ENCODE measurements around the gene NUTF2. TPM values are rescaled to one million over a fixed set of nuclear protein-coding genes. Genes with fewer than 3 reads are reported as not detected.
"Not testable (repeated sequence)": the region's sequence is repeated elsewhere in the genome, so short reads cannot be mapped to it uniquely, and the experiment has no call there.

The NUTF2 gene
- total and polyA plus RNA-seq, 2 of the 8 experiments (the other 6 are each of a cell fraction or from before 2014, with no cell fraction given): 219 to 377 TPM

DNA sequence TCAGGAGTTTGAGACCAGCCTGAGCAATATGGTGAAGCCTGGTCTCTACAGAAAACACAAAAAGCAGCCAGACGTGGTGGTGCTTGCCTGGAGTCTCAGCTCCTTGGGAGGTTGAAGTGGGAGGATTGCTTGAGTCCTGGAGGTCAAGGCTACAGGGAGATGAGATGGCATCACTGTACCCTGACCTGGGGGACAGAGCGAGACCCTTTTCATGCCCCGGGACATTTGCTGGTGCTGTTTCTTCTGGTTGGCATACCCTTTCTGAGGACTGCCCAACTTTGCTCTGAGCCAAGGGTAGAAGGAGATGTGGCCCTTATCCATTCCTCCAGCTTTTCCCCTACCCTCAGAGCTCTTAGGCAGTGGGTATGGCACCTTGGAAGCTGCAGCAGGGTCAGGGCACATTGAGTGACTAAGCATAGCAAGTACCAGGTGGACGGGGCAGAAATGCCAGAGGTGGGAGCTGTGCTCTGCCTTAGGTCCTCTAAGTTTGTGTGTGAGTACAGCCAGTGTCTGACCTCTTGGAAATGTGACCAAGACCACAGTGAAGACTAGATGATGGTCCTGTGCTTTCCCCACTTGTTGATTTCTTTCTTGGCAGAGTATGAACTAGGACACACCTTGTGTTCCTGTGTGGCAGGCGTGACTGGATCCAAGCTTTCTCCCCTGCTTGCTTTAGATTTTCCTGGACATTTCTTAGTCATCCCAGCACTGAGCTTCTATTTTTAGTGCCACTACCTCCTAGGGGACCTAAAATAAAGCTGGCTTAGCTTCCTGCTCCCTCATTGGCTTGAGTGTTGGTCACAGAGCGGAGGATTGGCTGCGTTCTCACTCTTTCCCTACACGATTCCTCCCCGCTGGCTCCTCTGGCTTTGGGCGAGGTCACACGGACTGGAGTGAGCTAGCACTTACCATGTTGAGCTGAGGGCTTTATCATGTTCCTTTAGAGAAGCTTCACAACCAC is 16.2 kb downstream of the NUTF2 start (continued):
- TF ChIP-seq EP300 (IDR thresholded peaks at IDR 0.05; ENCODE audit: borderline replicate concordance in 1 of 2, low read depth in 2 of 2, low read length in 2 of 2): no peak
- TF ChIP-seq, protein P1, sequence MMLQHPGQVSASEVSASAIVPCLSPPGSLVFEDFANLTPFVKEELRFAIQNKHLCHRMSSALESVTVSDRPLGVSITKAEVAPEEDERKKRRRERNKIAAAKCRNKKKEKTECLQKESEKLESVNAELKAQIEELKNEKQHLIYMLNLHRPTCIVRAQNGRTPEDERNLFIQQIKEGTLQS (IDR thresholded peaks at IDR 0.05; ENCODE audit: insufficient read depth, low read depth, low read length): no peak
- no peak for TF ChIP-seq JUND (IDR thresholded peaks at IDR 0.05; ENCODE audit: low read length)
- no peak for TF ChIP-seq POU5F1 (IDR thresholded peaks at IDR 0.05; ENCODE audit: low read depth, low read length)
- no peak for TF ChIP-seq PHF8 (conservative IDR thresholded peaks at IDR 0.05; ENCODE audit: low read depth, low read length)

DNA sequence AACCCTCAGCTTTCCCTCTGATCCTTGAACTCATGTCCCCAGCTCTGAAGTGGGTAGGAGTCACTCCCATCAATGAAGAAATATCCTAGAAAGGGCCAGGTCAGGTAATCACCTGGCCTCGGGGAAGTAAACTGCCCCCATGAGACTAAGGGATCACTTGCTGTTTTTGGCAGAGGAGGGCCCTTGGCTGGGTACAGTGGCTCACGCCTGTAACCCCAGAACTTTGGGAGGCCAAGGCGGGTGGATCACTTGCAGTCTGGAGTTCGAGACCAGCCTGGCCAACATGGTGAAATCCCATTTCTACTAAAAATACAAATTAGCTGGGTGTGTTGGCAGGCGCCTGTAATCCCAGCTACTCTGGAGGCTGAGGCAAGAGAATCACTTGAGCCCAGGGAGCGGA is 17.3 kb downstream of the NUTF2 start:
- H3K56ac ChIP-seq (replicated peaks; ENCODE audit: insufficient read length, low read depth, low read length); H4K5ac ChIP-seq (ENCODE audit: insufficient read length, low read depth, low read length); H3K4me3 ChIP-seq (ENCODE audit: extremely low read depth in 1 of 4, insufficient read depth in 2 of 4, low read depth in 3 of 4, low read length in 4 of 4); H3K9me3 ChIP-seq (ENCODE audit: insufficient read depth in 2 of 2, low read depth in 1 of 2, low read length in 1 of 2); H3K4me2 ChIP-seq (ENCODE audit: insufficient read depth in 1 of 2, low read depth in 2 of 2, low read length in 2 of 2); H3K14ac ChIP-seq (ENCODE audit: insufficient read length); H3K27me3 ChIP-seq (replicated peaks in 1 of 4; ENCODE audit: control insufficient read depth in 3 of 4, extremely low read depth in 1 of 4, insufficient read depth in 3 of 4, low read length in 3 of 4); H2AFZ ChIP-seq (ENCODE audit: low read length); H3K18ac ChIP-seq (ENCODE audit: extremely low read depth, low read length); DNase-seq (ENCODE audit: low read depth in 1 of 2, low spot score in 2 of 2); H3K23me2 ChIP-seq (ENCODE audit: low read depth, low read length); H3K4ac ChIP-seq (replicated peaks; ENCODE audit: insufficient read length, low read depth, low read length); H2AK5ac ChIP-seq (ENCODE audit: low read depth, low read length); H2BK20ac ChIP-seq (ENCODE audit: low read length); H3K9ac ChIP-seq (replicated peaks in 1 of 4; ENCODE audit: extremely low read depth in 1 of 4, low read depth in 3 of 4, low read length in 3 of 4); H3K23ac ChIP-seq (ENCODE audit: insufficient read length); H4K8ac ChIP-seq (ENCODE audit: extremely low read depth, insufficient read depth, low read length); H2BK5ac ChIP-seq (ENCODE audit: low read depth, low read length); H3K27ac ChIP-seq (ENCODE audit: low read depth, low read length); H2BK15ac ChIP-seq (ENCODE audit: low read length); H2BK12ac ChIP-seq (ENCODE audit: low read depth, low read length); H2BK120ac ChIP-seq (replicated peaks; ENCODE audit: low read depth, low read length); H4K91ac ChIP-seq (replicated peaks; ENCODE audit: insufficient read length, low read length); FAIRE-seq; H3K4me1 ChIP-seq (replicated peaks in 1 of 4; ENCODE audit: control insufficient read depth in 3 of 4, insufficient read depth in 4 of 4, low read length in 3 of 4): not testable (repeated sequence)
- H3K79me2 ChIP-seq (ENCODE audit: control insufficient read depth in 1 of 2, insufficient read depth in 2 of 2, low read length in 2 of 2): peaks cover 8 to 48% of the 10 kb centered on the region in 2 experiments
- WGBS, 2 experiments (ENCODE audit: extremely low coverage in 1 of 2, insufficient coverage in 1 of 2, insufficient read length in 1 of 2, insufficient replicate concordance in 2 of 2, low coverage in 1 of 2, low lambda C conversion rate in 2 of 2, missing lambda C conversion rate in 1 of 2): 87% methylated on average over 6 of the region's 6 CpGs; no CpG with 5 or more reads in 1 of the 2 experiments
- H4K20me1 ChIP-seq (replicated peaks in 1 of 2; ENCODE audit: control insufficient read depth in 1 of 2, insufficient read depth in 2 of 2, low read length in 2 of 2): peaks cover 21 to 42% of the 10 kb centered on the region in 2 experiments
- peaks cover 35% of the 10 kb centered on the region for H3K79me1 ChIP-seq (ENCODE audit: low read depth, low read length)
- ChIA-PET CTCF (ENCODE audit: partially characterized antibody) (interaction anchor here (1.6 to 12.2 kb wide), 7 partner anchors 9 to 52 kb away, joined by 5 to 123 read pairs (median 17); partner anchors contain the start of genes CENPT, NRN1L and NUTF2), POLR2A (ENCODE audit: partially characterized antibody) (interaction anchor here (0.7 to 7.0 kb wide), 4 partner anchors 9 to 71 kb away, joined by 3 to 100 read pairs (median 6); partner anchors contain the start of genes CENPT, EDC4 and NUTF2)
- H3K36me3 ChIP-seq (ENCODE audit: control insufficient read depth in 2 of 4, insufficient read depth in 4 of 4, low read length in 3 of 4): peaks cover 12 to 49% (median 20%) of the 10 kb centered on the region in 4 experiments; a peak in 7 of 8 replicates
